Suppressor macrophage treated with lipopolysaccharide for 4 hours (primary cell): ENCODE data around the gene SEMA3D.

Experiments
- DNase-seq: peaks from one replicate; pipeline ENCODE4 v3.0.0-alpha.2; 2020

The SEMA3D gene

DNA sequence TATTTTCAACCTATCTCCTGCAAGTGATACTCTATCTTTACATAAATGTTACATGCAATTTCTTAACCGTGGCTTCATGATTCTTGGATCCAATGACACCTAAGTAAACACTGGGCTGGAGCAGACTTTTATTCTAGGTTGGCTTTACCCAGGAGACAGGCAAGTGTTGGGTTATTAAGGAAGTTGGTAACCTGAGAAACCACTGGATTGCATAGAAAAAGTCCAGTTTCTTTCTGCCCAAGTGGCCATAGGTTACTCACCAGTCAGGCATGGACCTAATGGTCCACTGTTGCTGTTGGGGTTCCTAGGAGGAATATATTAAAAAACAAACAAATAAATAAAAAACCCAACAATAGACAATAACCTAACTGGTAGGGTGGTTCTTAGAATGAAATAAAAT, 112.8 kb downstream of the SEMA3D start:
- no peak for DNase-seq

DNA sequence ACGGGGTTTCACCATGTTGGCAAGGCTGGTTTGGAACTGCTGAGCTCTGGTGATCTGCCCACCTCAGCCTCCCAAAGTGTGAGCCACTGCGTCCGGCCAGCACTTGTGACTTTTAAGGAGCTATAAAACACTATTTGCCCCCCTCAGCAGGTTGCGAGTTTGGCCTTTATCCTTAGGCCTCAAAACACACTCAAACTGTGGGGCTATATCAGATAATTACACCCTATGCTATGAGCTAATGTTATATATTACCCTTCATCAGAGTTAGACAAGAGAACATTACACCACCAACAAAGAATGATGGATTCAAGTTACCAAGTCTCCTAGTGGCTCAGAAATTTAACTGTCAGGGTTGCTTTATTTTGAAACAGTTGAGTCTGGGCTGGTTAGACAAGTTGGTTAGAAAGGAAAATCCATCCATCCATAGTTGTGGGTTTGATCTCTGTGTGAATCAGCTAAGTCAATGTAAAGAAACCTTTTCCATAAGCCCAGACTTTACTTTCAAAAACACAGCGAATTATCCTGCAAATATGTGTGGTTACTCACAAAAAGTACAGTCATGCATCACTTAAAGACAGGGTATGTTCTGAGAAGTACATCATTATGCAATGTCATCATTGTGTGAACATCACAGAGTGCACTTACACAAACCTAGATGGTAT, 115.8 kb downstream of the SEMA3D start:
- DNase-seq, result no peak

DNA sequence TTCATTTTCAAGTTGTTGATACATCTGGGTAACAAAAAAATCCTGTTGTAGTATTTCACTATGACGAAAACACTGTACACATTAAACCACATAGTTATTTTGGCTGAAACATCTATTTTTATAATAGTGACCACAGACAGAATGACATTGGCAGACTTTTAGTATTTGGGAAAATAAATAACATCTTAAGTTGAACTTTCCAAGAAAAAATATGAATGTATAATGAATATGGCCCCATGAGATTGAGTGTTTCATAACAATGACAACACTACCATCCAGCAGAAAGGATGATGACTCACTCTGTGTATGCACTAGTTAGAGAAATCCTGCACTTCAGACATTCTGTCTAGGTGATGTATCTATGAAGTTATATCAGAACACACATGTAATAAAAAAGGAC, 118.1 kb downstream of the SEMA3D start:
- no peak for DNase-seq

DNA sequence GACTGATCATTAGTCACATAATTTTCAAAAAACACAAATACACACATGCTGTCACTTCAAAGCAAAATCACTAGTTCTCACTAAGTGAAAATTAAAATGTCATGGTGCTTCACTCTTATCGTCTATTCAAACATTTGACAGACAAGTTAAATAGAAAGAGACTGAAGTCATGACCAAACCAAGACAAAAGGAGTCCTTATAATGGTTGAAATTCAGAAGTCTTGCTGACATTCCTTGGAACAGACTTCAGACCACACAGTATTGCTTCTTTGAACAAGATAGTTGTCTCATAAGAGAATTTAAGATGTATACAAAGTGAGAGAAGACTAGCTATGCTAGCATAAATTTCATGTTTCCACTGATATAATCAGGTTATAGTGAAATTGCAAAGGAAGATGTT, 119.5 kb downstream of the SEMA3D start:
- no peak for DNase-seq

DNA sequence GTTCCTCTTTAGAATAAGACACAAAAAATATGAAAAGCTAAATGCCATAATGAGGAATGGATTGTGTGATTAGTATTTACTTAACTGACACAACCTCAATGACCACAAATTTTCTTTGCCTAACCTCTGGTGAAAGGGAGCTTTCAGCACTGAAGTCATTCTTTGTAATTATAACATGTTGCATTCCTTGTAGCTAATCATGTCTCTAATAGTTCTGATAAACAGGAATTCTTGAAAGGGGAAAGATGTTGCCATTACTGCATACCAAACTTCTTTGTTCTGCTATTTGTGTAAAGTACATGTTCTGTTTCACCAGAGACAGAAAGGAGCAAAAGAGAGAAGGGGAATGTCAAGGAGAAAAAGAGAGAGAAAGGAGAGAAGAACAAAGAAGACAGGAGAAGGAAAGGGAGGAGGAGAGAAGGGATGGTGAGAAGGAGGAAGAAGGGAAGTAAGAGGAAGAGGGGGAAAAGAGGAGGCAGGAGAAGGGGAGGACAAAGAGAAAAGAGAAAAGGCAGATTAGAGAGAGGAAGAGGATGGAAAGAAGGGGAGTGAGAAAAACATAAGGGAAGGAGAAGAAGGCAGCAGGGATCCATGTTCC, 120.9 kb downstream of the SEMA3D start:
- DNase-seq, result no peak

DNA sequence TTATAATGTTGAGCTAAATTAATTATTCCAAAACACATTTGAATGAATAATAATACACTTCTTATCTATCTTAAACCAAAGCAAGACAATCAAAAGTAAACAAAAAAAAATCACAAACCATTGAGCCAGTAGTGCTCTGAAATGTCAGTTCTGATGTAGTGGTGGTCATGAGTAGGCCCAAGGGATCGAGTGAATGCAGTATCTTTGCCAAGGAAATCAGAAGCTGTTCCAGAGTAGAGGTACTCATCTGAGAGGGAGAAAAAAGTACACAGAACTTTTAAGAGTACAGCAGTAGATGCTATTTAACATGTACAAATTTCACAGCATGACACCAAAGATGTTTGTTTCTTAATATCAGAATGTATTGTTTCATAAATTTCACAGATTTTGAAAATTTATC, 121.5 kb downstream of the SEMA3D start:
- DNase-seq, result no peak

DNA sequence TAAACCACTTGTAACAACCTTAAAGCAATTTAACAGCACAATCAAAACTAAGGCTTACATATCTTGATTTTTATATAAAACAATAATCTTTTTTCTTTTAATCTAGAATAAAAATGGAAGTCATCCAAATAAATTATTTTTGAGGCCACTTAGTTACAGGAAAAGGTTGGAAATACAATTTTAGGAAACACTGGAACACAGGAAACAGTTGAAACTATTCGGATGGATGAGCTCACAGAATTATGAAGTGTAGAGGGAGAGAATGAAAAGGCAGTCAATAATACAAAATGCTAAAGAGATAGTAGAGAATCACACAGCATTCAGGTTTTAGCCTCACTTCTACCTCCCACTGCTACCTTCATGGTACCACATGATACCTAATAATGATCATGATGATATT, 124.2 kb downstream of the SEMA3D start:
- no peak for DNase-seq

DNA sequence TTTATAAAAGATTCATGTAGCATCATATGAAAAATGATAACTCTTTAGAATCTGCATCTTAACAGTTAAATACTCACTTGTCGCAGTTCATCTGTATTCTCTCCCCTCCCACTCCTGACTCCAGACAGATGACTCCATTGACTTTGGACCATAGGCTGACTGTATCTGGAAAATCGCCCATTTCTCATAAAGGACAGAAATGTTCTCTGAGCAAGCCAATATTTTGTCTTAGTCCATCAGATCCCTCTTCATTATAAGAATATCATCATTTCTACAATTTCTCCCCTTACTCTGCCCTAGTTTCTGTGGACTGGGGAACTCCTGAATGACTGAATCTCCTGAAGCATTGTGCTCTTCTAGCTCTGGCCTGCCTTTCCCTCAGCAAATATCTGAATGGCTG, 125.4 kb downstream of the SEMA3D start:
- no peak for DNase-seq

DNA sequence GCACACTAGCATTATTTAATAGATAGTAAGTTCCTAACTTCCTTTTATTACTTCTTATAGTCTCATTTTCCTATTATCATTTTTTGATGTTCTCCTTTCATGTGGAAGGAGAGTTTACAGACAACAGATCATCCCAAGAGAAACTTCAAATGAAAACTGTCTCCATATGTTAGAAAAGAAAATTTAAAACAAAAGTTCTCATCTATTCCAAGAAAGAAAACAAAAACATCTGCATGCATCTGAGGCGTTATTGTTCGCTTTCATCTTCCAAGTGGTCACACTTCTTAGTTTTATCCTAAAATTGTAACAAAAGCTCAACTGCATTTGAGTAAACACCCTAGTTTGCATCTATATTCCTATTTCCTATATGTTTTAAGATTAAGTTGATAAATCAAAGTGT, 126.2 kb downstream of the SEMA3D start:
- no peak for DNase-seq

DNA sequence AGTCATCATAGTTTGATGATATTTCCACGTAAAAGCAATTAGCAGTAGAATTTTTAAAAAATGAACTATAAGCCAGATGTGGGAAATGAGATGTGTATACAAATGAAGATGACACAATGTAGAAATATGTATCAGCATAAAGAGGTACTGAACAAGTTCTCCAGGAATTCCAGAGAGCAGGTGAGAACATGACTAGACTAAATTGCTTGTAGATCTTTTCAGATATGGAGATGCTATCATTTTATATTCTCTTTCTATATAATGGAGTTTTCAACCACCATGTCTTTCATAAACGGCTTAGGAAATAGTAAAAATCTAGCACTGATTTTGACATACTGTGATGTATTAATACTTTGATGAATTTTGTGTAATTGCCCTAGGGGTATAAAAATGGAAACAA, 130.9 kb downstream of the SEMA3D start:
- DNase-seq, result no peak

DNA sequence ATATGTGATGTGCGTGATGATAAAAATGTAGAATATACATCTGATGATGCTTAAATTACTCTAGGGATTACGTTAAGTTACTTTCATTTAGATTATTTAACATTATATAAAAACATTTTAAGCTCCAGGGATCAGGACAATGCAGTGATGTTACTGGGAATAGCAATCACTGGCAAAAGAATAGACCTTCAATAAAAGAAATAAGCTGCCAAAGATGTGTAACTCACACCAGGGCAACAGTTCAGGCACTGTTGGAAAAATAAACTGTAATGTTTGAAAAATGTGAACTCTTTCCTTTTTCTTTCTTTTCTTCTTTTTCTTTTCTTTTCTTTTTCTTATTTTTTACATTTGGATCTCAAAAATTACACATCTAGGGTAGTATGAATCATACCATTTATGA, 131.7 kb downstream of the SEMA3D start:
- DNase-seq, result no peak

DNA sequence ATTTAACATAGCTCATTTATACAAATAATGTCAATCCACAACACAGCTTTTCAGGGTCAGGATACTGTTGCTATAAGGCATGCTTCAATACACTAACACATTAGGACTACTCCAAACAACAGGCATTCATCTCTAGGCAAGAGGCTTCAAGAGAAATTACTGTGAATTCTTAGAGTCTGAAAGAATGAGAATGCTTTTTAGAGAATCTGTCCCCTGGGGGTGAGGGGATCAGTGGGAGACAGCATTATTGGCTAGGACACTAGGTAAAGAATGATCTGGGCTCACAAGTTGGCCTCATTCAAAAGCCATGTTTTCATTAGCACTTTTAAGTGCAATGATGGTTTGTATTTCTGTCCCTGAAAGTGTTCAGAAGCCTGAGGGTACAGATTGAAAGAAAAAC, 132.6 kb downstream of the SEMA3D start:
- DNase-seq, result no peak

DNA sequence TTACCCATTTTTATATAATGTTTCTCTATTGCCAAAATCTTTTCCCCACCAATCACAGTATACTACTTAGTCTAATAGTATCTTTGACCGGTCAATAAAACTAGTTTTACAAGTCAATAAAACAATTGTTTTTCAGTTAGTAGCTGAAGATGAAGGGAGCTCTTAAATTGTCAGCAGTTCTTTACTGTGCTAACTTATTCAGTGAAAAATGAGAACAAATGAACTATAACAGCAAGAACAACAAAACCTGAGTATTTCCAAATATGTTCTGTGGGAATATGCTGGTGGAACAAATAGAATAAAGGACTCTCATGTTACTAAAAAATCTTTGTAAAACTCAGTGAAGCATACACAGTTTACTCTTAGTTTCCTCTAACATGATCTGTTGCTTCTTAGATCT, 134.0 kb downstream of the SEMA3D start:
- no peak for DNase-seq

DNA sequence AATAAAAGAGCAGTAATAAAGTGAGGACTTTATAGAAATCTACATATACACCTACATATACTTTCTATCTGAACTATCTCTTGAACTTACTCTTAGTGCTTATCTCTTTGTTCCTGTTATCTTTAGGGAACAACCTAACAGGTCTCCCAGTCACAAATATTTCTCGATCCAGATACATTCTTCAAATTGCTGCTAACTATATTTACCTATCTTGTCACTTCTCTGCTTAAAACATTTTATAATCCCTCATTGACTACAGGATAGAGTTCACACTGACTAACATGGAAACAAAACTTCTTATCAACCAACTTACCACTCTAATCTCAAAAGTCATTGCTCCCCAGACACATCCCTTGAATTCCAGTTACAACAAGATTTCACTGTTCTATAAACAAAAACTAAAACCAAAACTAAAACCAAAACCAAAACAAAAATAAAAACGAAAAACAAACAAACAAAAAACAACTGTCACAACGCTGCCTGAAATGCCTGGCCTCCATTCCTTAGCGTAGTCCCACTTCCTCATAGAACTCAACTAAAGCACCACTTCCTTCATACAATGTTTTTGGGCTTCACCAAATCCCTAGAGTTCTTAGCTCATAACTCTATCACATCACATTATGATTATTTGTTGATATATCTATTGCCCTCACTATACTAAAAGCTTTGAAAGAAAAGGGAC, 134.7 kb downstream of the SEMA3D start:
- no peak for DNase-seq

DNA sequence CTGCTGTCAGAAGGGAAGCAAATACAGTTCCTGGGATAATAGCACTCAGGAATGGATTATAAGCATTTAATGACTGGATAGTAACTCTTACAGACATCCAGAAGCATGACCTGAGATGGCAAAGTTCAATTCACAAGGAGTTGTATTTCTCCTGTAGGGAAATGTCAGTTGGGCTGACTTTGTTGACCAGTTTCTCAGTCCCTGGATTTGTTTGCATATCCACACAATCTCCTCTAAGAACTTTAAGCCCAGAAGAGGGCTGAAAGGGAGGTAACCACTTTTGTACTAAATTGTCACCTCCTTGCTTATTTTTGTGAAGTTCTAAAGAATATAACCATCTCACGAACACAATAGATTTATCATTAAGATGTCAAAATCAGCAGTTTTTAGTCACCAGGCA, 140.3 kb downstream of the SEMA3D start:
- DNase-seq, result no peak

DNA sequence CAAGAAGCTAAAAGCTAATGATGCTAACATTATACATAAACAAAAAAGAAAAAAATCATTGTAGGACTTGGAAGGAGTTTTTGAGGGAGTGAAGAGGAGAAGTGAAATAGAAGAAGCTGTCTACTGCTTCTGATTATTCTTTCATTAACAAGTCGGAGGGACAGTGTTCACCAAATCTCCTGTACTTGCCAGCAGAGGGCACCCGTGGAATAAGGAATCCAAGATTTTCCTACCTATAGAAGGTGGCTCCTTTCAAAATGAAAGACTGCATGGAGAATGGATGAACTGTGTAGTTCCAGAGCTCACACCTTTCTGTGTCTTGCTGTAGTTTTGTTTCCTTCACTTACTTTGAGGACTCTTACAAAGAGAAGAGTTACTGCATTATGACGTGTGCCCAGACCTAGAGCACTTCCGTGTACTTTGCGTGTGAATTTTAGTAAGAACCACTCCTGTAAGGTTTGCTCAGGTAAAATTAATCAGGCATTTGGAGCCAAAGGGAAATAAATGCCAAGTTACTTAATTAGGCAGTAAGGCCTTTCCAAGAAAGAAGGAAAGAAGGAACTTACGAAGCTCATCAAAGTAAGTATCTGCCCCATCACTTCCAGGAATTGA, 145.1 kb downstream of the SEMA3D start:
- DNase-seq, result peak; percentile 54

DNA sequence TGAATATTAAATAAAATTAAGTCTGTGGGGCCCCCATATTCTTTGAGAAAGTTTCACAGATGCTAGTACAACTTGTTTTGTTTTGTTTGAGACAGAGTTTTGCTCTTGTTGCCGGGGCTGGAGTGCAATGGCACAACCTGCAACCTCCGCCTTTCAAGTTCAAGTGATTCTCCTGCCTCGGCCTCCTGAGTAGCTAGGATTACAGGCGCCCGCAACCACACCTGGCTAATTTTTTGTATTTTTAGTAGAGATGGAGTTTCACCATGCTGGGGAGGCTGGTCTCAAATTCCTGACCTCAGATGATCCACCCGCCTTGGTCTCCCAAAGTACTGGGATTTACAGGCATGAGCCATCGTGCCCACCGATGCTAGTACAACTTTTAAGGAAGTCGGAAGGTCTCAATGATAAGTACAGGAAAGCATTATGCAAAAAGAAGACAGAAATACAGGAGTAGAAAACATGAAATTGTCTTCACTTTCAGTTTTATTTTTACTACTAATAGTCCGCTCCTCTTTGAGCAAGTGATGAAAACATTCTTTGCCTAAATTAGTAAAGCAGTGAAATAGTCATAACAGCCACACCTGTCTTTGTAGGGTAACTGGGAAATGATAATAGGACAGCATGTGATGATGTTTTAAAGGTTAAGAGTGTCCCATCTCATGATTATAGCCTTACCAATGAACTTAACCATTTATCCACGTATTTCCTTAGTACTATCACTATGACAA, 147.5 kb downstream of the SEMA3D start:
- peak; percentile 3 for DNase-seq

DNA sequence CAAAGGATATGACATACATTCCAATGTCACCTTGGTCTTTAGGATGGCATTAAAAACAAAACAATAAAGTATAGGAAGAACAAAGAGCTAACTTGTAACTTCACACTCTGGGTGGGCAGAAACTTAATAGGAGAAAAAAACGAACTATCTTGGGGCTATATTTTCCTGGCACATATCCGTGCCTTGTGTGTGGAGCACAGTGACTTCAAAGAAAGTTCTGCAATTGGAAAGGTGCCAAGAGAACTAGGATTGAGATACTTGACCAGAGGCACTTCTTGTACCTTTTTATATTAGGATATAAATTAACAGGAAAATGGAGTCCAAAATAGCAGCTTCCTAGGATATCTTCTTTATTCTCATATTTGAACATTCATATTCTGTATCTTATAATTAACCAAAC, 148.4 kb downstream of the SEMA3D start:
- DNase-seq, result no peak

DNA sequence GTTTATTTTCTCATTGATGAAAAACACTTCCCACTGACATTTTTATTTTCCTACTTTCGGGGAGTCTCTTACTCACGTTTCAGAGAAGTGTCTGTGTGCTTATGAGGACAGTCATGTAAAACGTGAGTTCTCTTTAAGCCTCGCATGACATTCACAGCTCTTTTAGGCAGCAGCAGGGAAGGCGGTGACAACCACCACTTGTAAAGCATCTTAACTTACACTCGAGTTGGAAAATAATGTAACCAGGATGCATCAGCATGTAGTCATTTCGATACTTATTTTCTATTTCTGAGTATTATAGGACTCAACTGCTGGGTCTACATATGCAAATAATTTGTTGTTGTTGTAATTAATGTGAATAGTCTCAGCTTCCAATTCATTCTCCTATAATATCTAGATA, 153.6 kb downstream of the SEMA3D start:
- no peak for DNase-seq

DNA sequence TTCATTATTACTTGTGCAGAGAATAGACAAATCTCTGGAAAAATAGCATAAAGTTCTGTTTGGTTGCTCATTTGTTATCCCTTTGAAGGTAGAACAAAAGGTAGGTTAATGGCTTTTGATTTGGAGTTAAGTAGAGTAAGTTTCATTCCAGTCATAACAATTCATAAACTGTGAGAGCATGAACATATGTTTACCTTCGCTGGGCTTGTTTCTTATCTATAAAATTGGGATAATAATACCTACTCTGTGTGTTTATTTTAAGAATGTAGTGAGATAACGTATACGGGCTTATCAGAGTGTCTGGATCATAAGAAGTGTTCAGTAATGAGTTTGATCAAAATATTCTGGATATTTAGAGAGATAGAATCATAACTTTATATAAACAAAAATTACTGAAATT, 155.4 kb downstream of the SEMA3D start:
- no peak for DNase-seq

DNA sequence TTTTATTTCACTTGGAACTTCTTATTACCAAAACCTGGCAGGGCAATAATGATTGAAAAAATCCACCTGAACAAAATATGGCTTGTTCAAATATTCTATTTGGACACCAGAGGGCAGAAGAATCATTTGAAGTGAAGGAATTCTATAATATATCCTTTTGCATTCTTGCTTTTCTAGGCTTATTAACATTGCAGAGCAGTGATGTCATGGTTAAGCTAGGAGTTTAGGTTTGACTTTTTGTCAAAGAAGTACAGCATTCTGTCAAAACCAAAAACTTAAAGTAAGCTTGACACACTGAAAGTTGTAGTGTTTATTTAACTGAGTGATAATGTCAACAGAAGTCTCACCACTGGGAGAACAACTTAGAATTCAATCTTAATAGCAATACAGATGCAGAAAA, 156.0 kb downstream of the SEMA3D start:
- peak; percentile 35 for DNase-seq

DNA sequence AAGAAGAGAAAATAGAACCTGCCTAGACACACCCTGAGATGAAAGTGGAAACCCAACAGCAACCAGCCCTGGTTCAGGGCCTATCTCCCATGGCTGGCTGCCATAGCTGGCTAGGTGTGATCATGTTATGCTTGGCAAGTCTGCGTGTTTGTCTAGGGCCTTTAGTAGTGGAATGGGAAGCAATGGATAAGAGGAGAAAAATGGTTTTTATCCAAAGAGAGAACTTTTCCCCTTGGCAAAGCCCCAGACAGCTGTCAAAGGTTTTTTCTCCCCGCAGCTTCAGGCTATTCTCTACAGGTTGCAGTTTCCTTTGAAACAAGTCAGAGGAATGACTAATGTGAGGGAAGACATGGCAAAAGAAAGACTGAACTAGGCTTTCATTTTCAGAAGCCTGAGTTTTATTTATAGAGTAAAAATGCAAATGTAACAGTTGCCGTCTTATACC, 161.5 kb downstream of the SEMA3D start:
- DNase-seq, result no peak

DNA sequence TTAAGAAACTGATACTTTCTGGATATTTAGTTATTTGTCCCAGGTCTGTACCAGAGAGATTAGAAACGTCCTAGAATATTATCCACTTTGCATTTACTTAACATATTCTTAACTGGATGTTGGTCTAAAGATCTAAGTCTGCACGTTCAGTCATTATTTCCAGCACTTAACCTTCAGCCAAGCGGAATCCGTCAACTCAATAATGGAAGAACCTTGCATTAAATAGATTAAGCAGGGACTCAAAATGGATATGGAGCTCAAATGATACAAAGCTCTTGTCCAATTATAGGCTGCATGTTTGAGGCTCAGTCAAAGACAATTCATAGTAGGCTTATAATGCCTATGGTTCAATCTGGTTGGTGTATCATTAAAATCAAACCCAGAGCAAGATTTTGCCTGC, 162.9 kb downstream of the SEMA3D start:
- DNase-seq, result no peak
